Upper lobe of left lung (tissue), 4 donors: ENCODE measurements around the gene MBD5.

Source experiments
- EP300 ChIP-seq, 4 donors: sonication (generic); formaldehyde crosslinking; IDR thresholded peaks; one replicate each; pipeline ENCODE4 v1.5.1; 2017; ENCODE audit warnings: antibody characterized with exemption in 4 of 4, control low read depth in 2 of 4
- POLR2A ChIP-seq, 4 donors: fragments of 450-650 bp; IDR thresholded peaks; one replicate each; pipeline ENCODE4 v1.5.1; 2016 to 2017; ENCODE audit warnings: antibody characterized with exemption in 4 of 4, mild to moderate bottlenecking in 2 of 4
- TF ChIP-seq, protein P1 (sequence below), 6 experiments: fragments of 450-650 bp in 4 of 6; fragments of 200-600 bp in 2 of 6; sonication (generic) in 2 of 6; IDR thresholded peaks; one replicate each; pipeline ENCODE4 v1.5.1; 2016 to 2019; ENCODE audit warnings: antibody characterized with exemption in 6 of 6

DNA sequence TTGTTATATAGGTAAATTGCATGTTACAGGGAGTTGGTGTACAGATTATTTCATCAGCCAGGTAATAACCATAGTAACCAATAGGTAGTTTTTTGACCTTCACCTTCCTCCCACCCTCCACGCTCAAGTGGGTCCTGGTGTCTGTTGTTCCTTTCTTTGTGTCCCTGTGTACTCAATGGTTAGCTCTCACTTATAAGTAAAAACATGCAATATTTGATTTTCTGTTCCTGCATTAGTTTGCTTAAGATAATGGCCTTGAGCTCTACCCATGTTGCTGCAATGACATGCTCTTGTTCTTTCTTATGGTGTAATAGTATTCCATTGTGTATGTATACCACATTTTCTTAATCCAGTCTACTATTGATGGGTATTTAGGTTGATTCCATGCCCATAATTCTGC is 390.0 kb downstream of the MBD5 start:
- TF ChIP-seq POLR2A (IDR thresholded peaks at IDR 0.05) = no peak
- TF ChIP-seq, protein P1, sequence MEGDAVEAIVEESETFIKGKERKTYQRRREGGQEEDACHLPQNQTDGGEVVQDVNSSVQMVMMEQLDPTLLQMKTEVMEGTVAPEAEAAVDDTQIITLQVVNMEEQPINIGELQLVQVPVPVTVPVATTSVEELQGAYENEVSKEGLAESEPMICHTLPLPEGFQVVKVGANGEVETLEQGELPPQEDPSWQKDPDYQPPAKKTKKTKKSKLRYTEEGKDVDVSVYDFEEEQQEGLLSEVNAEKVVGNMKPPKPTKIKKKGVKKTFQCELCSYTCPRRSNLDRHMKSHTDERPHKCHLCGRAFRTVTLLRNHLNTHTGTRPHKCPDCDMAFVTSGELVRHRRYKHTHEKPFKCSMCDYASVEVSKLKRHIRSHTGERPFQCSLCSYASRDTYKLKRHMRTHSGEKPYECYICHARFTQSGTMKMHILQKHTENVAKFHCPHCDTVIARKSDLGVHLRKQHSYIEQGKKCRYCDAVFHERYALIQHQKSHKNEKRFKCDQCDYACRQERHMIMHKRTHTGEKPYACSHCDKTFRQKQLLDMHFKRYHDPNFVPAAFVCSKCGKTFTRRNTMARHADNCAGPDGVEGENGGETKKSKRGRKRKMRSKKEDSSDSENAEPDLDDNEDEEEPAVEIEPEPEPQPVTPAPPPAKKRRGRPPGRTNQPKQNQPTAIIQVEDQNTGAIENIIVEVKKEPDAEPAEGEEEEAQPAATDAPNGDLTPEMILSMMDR (IDR thresholded peaks at IDR 0.05) = no peak
- no peak for TF ChIP-seq EP300 (IDR thresholded peaks at IDR 0.05)
